Testis (tissue), 3 donors: ENCODE data around the gene MAML3. TPM values are rescaled to one million over a fixed set of nuclear protein-coding genes. Genes with fewer than 3 reads are reported as not detected.
A peak's percentile ranks its signal among the peaks of the same experiment; 100 is the strongest.

Experiments used
- DNase-seq: peaks from one replicate; pipeline ENCODE4 v3.0.0-alpha.2; 2019
- H3K27ac ChIP-seq, 2 donors: fragments of 200-600 bp; sonication (generic); one replicate each; pipeline ENCODE4 v1.5.1; 2019
- H3K27me3 ChIP-seq: fragments of 200-600 bp; sonication (generic); one replicate; pipeline ENCODE4 v1.5.1; 2019
- H3K36me3 ChIP-seq: fragments of 200-600 bp; sonication (generic); one replicate; pipeline ENCODE4 v1.5.1; 2017; ENCODE audit warnings: low read depth; ENCODE audit errors: missing control alignments
- H3K4me1 ChIP-seq: fragments of 200-600 bp; sonication (generic); one replicate; pipeline ENCODE4 v1.5.1; 2019
- H3K4me3 ChIP-seq, 2 donors: fragments of 200-600 bp; sonication (generic); one replicate each; pipeline ENCODE4 v1.5.1; 2017 to 2019
- H3K9me3 ChIP-seq: fragments of 200-600 bp; sonication (generic); one replicate; pipeline ENCODE4 v1.5.1; 2017
- POLR2A ChIP-seq: fragments of 450-650 bp; IDR thresholded peaks from one replicate; pipeline ENCODE4 v1.6.1; 2017; ENCODE audit warnings: antibody characterized with exemption, mild to moderate bottlenecking, moderate library complexity
- WGBS, 2 donors: methylation state at CpG; one replicate each; pipeline ENCODE4 v1.1.5; 2018; 5-methylcytosine and 5-hydroxymethylcytosine counted together
- intact Hi-C: fragments of 100-400 bp; cut with DNase I; formaldehyde crosslinking; loops from one replicate; pipeline ENCODE4 v1.15.1; 2023; ENCODE audit warnings: low total_unique reads
- polyA plus RNA-seq: library from polyadenylated mRNA; stranded (reverse); fragments of 350-450 nt; fragmentation: Illumina TruSeq; extraction: RNeasy Lipid Tissue Mini Kit (QIAGEN cat#74804); gene quantifications from one replicate; pipeline ENCODE4 v1.2.3, GENCODE V29; 2014; ENCODE audit warnings: low read depth, low replicate concordance; ENCODE audit not compliant: insufficient read depth
- total RNA-seq, 2 donors: library from RNA; depleted of rRNA; stranded (reverse); fragments of >200 nt; gene quantifications; one replicate each; pipeline ENCODE4 v1.2.3, GENCODE V29; 2016
- TF ChIP-seq, protein P1 (sequence below), 3 experiments: fragments of 450-650 bp in 2 of 3; fragments of 200-600 bp in 1 of 3; sonication (generic) in 1 of 3; IDR thresholded peaks; one replicate each; pipeline ENCODE4 v1.5.1; 2016 to 2019; ENCODE audit warnings: antibody characterized with exemption in 3 of 3, mild to moderate bottlenecking in 2 of 3, moderate library complexity in 1 of 3

Gene MAML3
- total and polyA plus RNA-seq, 3 donors from 2014 or later, result 7.6 to 21.2 (median 18.8) TPM

GRCh38 chr4:139764182-139764581, 389.8 kb downstream of the MAML3 start:
- intact Hi-C loops, result no loop called here
- Histone ChIP-seq H3K4me1 (peaks cover 14% of the 10 kb centered on the region), H3K9me3 (no peaks in the 10 kb centered on the region), H3K27me3 (no peaks in the 10 kb centered on the region), H3K27ac (peak overlapping the region in 1 of 2 donors; percentile 62), H3K4me3 (no peak overlapping the region), H3K36me3 (no peaks in the 10 kb centered on the region)
- WGBS, 2 donors, result 47 to 67% methylated on average over 8 of the region's 8 CpGs
- DNase-seq, result no peak
- TF ChIP-seq, protein P1, sequence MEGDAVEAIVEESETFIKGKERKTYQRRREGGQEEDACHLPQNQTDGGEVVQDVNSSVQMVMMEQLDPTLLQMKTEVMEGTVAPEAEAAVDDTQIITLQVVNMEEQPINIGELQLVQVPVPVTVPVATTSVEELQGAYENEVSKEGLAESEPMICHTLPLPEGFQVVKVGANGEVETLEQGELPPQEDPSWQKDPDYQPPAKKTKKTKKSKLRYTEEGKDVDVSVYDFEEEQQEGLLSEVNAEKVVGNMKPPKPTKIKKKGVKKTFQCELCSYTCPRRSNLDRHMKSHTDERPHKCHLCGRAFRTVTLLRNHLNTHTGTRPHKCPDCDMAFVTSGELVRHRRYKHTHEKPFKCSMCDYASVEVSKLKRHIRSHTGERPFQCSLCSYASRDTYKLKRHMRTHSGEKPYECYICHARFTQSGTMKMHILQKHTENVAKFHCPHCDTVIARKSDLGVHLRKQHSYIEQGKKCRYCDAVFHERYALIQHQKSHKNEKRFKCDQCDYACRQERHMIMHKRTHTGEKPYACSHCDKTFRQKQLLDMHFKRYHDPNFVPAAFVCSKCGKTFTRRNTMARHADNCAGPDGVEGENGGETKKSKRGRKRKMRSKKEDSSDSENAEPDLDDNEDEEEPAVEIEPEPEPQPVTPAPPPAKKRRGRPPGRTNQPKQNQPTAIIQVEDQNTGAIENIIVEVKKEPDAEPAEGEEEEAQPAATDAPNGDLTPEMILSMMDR (IDR thresholded peaks at IDR 0.05), result no peak
- TF ChIP-seq POLR2A, result no peak

DNA sequence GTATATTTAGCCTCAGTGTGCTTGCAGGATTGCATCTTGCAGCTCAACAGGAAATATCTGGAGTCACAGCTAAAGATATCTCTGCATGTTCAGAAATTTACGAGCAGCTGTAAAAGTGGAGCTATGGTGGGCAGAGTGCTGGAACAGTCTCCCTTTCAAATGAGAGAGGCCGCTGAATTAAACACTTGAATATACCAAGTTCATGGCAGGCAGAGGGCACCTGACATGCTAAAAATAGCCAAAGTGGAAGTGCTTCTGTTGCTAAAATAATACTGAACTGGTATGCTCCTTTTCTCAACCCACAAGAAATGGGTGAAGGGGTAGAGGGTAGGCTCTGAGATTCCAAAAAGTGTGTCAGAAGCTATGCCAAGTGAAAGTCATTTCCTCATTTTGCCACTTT, 390.3 kb downstream of the MAML3 start:
- TF ChIP-seq POLR2A, result no peak
- TF ChIP-seq, protein P1 (IDR thresholded peaks at IDR 0.05), result no peak
- Histone ChIP-seq H3K4me3 (no peak overlapping the region), H3K4me1 (peaks cover 14% of the 10 kb centered on the region), H3K9me3 (no peaks in the 10 kb centered on the region), H3K36me3 (no peaks in the 10 kb centered on the region), H3K27ac (peak overlapping the region in 1 of 2 donors; percentile 62), H3K27me3 (no peaks in the 10 kb centered on the region)
- intact Hi-C loops, result no loop called here
- no peak for DNase-seq
- WGBS, 2 donors, result 51 to 59% methylated on average over 2 of the region's 2 CpGs

GRCh38 chr4:139763205-139763604, 390.8 kb downstream of the MAML3 start:
- Histone ChIP-seq H3K9me3 (no peaks in the 10 kb centered on the region), H3K27me3 (no peaks in the 10 kb centered on the region), H3K4me1 (peaks cover 14% of the 10 kb centered on the region), H3K27ac (peak overlapping the region in 1 of 2 donors; percentile 62), H3K36me3 (no peaks in the 10 kb centered on the region), H3K4me3 (no peak overlapping the region)
- 60 to 73% methylated on average over 6 of the region's 6 CpGs for WGBS, 2 donors
- intact Hi-C loops, result no loop called here
- TF ChIP-seq POLR2A, result no peak
- TF ChIP-seq, protein P1 (IDR thresholded peaks at IDR 0.05), result no peak
- no peak for DNase-seq

DNA sequence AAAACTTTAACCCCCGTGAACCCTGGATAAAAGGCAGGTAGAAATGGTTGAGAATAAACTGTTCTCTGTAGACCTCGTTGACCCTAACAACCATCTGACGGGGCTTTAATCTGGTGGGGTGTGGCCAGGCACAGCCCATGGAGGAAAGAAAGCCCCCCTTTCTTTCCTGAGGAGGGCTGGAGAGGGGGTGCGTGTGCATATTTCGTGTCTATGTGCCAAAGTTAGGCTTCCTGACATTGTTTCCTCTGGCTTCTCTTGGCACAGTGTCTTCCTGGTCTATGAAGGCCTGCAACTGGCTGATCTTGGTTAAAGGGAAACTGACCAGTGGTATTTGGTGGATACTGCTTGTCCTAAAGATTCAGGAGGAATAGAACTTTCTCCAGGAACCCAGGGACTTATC, 391.3 kb downstream of the MAML3 start:
- Histone ChIP-seq H3K36me3 (no peaks in the 10 kb centered on the region), H3K4me1 (peaks cover 14% of the 10 kb centered on the region), H3K27me3 (no peaks in the 10 kb centered on the region), H3K9me3 (no peaks in the 10 kb centered on the region), H3K27ac (peak overlapping the region in 1 of 2 donors; percentile 62), H3K4me3 (no peak overlapping the region)
- intact Hi-C loops, result no loop called here
- DNase-seq, result no peak
- TF ChIP-seq POLR2A, result no peak
- TF ChIP-seq, protein P1 (IDR thresholded peaks at IDR 0.05), result no peak
- WGBS, 2 donors, result 42 to 62% methylated on average over 5 of the region's 5 CpGs

DNA sequence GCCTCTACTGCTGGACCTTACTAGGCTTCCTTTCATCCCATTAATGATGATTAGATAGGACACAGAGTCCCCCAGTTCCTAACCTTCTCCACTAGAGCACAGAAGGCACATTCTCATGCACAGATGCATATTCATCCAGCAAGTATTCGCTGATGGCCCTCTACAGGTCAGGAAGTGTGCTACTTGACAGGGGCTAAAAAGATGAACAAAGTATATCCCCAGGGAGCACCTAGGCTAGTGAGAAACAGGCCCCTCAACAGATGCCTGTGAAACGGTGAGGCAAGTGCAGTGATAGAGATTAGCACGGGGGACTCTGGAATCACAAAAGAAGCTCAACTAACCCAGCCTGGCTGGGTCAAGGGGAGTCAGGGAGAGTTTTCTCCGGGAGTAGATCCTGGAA, 392.5 kb downstream of the MAML3 start:
- no peak for DNase-seq
- WGBS, 2 donors, result 38 to 51% methylated on average over 4 of the region's 4 CpGs
- Histone ChIP-seq H3K4me1 (peaks cover 14% of the 10 kb centered on the region), H3K4me3 (no peak overlapping the region), H3K36me3 (no peaks in the 10 kb centered on the region), H3K9me3 (no peaks in the 10 kb centered on the region), H3K27me3 (no peaks in the 10 kb centered on the region), H3K27ac (no peak overlapping the region)
- TF ChIP-seq POLR2A, result no peak
- TF ChIP-seq, protein P1 (IDR thresholded peaks at IDR 0.05), result peak in 1 of 3 experiments; percentile 16
- intact Hi-C loops, result no loop called here
